ENCODE results near the gene PEMT.

PEMT gene

GRCh38 chr17:17553217-17554195, 38.0 kb downstream of the PEMT start:
- no peak for DNase-seq (ENCODE audit: low read depth in 2 of 2)

DNA sequence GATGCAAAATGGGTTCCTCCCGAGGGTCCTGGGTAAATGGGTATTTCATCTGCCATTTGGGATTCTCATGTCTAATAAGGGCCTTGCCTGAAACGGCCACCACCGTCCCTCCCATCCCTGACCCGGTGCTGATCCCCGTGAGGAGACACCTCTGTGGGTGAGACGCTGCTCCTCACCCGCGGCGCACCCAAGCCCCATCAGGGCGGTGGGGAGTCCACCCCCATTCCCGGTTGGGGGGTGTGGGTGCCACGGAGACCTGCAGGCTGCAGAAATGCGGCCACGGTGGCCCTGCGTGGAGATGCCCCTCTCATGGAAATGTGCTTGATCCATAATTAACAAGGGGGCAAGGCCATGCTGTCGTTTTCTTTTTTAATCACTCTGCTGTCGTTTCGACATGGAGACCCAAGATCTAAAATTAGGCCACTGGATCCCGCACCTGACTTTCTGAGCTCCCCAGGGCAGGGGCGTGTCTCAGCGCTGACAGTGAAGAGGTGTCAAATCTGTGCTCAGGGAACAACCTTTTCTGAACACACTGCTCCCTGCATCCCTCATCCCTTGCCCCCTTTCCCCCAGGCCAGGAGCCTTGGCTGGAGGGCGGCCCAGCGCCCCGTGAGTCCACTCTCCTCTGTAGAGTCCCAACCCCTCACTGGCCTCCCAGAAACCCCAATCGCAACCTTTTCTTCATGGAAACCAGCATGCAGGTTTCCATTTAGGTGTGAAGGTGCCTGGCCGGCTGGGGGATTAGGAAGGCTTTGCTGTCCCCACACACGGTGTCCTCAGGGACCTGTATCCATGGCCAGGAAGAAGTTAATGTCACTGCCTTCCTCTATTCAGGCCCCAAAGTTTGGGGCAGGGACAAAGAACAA, 38.9 kb downstream of the PEMT start:
- no peak for DNase-seq (ENCODE audit: low read depth in 2 of 2)

- no peak for DNase-seq (ENCODE audit: low read depth in 2 of 2)
Measured at GRCh38 chr17:17551361-17551760, 40.1 kb downstream of the PEMT start.

DNA sequence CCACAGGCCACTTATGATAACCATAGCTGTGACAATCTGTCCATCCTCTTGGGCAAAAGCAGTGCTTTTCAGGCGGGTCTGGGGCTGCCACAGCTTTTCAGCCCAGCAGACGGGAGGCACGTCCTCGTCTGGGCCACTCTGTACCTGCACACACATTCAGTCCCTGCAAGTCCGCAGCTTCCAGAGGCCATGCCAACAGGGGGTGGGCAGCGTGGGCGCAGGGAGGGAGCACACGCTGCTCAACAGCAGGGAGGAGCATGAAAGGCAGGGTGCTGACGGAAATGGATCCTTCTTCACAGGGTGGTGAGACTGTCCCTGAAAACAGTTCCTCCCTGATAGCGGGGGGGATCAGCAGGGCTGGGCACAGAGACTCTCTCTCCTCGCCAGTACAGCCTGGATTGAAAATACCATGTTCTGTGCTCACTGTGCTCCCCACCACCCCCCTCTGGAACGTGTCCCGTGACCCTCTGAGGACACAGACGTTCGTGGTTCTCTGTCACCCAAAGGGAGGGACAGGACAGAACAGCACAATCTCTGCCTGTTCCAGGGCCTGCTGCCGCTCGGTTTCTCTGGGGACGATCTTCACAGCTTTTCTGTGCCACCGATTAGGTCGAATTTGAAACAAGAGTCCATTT, 41.7 kb downstream of the PEMT start:
- no peak for DNase-seq (ENCODE audit: low read depth in 2 of 2)

DNA sequence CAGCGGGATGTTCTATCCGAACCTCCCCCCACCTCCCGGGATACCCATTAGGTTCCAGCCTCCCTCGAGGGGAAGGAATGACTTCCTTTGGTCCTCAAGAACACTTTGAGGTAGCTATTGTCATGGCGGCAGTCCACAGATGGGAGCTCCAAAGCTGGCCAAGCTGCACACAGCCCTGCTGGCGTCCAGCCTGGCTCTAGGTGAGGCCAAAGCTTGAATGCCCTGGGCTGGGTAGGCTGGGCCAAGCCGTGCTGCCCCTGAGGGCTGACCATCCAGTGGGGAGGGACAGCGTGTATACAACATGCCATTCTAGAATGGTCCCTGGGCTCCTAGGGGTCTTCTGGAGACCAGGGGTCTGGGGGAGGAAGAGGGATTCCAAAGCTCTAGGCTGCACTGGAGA, 43.5 kb downstream of the PEMT start:
- no peak for DNase-seq (ENCODE audit: low read depth in 2 of 2)

GRCh38 chr17:17547210-17547764, 44.2 kb downstream of the PEMT start:
- DNase-seq (ENCODE audit: low read depth in 2 of 2), result no peak

GRCh38 chr17:17546399-17547185, 44.9 kb downstream of the PEMT start:
- DNase-seq (ENCODE audit: low read depth in 2 of 2), result no peak

DNA sequence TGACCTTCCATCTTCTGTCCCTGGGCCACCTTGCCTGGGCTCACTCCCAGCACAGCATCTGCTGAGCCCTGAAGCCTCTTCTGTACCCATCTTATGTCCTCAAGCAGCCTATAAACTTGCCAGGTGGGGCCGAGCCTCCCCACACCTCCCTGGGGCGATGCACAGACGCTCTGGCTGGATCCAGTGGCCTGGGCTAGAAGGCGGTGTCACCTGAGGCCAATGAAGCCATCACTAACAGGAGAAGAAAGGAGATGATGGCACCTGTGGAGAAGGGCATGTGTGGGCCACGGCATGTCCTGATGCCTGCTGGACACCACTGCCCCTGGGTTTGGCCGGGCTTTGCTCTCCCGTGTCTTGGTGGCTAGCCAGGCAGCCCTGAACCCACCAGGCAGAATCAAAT, 45.5 kb downstream of the PEMT start:
- DNase-seq (ENCODE audit: low read depth in 2 of 2), result no peak

GRCh38 chr17:17545031-17545820, 46.3 kb downstream of the PEMT start:
- peak; percentile 6 to 10 for DNase-seq (ENCODE audit: low read depth in 2 of 2)

- no peak for DNase-seq (ENCODE audit: low read depth in 2 of 2)
Measured at GRCh38 chr17:17542906-17543635, 48.4 kb downstream of the PEMT start.

- no peak for DNase-seq (ENCODE audit: low read depth in 2 of 2)
Measured at GRCh38 chr17:17541640-17542001, 49.9 kb downstream of the PEMT start.

DNA sequence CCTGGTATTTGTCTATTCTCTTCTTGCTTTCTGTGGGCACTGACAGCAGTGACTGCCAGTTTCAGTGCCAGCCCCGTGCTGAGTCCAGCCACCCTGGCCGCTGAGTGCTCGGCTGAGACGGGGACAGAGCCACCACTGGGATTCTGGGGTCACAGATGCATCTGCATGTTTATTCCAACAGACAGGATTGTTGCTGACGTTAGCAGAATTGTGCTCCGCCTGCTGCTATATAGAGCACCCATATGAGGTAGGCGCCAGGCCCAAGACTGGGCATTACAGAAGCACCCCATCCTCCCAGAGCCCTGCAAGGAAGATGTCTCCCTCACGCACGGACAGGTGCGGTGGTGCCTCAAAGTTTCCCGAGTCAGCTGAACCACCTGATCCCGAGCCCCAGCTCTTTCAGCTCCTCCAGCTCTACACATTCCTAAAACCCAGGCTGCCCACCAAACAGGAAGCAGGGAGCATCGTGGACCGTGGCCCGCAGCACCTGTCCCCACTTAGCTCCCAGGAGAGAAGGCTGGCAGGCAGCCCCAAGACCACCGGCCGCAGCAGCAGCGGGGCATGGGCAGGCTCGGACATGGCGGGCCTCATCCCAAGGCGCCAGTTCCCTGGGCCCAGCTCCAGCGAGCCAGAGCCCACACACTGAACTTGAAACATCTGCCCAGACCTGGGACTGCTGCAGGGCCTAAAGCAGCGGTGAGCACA, 50.4 kb downstream of the PEMT start:
- no peak for DNase-seq (ENCODE audit: low read depth in 2 of 2)

GRCh38 chr17:17540278-17540906, 51.1 kb downstream of the PEMT start:
- DNase-seq (ENCODE audit: low read depth in 2 of 2), result no peak

DNA sequence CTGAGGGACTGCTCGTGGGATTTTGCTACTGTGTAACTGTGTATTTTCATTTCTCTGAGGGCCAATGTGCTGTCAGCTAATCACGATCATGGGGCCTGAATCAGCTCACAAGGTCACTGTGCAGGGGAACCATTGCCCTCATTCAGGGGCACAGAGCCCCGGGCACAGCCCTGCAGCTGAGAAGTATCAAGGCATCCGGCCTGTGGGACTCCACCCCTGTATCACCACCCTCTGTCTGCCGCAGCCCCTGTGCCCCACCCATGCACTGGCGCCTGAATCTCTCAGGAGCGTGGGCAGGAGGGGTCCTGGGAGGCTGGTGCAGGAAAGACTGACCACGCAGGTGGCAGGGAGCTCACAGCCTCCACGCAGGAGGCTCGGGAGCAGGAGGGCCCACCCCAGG, 51.9 kb downstream of the PEMT start:
- no peak for DNase-seq (ENCODE audit: low read depth in 2 of 2)

DNA sequence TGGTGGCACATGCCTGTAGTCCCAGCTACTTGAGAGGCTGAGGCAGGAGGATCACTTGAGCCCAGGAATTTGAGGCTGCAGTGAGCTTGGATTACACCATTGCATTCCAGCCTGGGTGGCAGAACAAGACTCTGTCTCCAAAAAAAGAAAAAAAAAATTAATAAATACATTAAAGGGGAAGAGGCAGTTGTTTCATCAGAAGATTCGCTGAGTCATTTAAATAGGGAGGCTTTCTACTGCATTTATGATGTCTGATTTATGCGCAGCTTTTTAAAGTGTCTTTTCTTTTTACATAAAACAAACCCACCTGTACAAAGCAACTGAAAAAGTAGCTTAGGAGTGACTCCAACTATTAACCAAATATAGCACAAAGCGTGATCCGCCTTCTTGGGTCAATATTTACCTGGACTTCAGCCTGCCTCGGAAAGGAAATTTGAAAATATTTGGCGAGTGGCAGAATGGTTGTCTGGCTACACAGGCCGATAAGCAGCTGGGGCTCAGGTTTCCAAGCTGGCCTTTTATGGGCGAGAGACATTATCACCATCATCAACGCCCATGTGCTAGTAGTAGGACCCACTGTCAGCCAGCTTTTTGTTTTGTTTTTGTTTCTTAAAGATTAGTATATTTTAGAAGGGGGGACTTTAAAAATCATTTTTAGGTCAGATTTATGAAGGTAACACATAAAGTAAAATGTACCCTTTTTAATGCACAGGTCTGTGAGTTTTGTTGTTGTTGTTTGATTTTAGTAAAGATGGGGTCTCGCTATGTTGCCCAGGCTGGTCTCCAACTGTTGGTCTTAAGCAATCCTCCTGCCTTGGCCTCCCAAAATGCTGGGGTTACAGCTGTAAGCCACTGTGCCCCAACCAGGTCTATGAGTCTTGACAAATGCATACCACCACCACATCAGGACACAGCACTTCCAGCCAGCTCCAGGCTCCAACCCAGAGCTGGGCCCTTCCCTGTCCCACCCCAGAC, 52.8 kb downstream of the PEMT start:
- DNase-seq (ENCODE audit: low read depth in 2 of 2), result no peak

DNA sequence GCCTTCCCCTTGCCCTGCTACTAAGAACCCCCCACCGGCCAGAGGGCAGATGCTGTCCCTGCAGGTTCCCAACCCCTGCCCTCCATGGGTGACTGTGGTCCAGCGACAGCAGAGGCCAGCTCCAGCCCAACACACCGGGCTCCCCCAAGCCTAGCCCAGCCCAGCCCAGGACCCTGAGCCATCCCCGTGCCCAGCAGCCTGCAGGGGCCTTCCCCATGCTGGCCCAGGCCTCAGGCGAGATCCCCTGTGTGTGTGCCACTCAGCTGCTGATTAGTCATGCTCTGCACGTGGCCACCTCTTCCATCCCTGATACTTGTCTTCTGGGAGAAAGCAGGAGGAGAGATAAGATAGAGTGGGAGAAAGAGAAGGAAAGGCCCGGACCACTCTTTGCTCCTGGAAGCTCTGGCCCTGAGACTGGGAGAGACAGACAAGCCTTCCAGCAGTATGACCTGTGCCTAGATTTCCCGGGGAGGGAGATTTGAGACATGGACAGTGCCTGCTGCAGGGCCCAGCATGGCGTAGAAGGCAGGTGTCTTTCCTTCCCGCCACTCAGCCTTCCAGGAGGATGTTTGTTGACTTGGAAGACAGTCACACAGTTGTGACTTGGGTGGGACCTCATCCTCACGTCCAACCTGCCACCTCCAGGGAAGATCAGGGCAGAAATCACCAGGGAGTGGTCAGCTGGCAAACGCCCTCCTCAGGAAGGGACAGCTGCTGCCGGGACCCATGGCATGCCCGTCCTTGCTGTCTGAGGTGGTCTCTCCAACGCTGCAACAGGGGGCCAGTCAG, 54.0 kb downstream of the PEMT start:
- DNase-seq (ENCODE audit: low read depth in 2 of 2), result no peak
